NCI-H1048 (cell line): ENCODE results near the gene FAM50B.
A peak's percentile ranks its signal among the peaks of the same experiment; 100 is the strongest.

Experiments used
- DNase-seq: peaks from one replicate; lab custom pipeline; 2025; lab: John Stamatoyannopoulos, UW

The FAM50B gene

GRCh38 chr6:3819161-3820110 lies 29.7 kb upstream of the FAM50B start:
- no peak for DNase-seq

DNA sequence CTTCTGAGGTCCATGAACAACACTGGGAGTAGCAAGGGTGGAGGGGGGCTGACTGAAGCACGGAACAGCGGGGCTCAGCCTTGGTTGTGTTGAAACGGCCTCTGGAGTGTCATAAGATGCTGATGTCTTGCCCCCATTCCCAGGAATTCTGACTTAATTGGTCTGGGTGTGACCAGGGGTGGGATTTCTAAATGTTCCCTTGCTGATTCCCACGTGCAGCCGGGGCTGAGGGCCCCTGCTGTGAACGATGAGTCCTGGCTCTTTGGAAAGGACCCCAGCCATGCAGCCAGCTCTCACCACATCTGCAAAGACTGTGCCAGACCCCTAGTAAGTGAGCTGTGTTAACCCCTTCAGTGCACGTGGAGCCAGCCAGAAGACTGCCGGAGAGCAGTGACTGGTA lies 28.6 kb upstream of the FAM50B start:
- no peak for DNase-seq

DNA sequence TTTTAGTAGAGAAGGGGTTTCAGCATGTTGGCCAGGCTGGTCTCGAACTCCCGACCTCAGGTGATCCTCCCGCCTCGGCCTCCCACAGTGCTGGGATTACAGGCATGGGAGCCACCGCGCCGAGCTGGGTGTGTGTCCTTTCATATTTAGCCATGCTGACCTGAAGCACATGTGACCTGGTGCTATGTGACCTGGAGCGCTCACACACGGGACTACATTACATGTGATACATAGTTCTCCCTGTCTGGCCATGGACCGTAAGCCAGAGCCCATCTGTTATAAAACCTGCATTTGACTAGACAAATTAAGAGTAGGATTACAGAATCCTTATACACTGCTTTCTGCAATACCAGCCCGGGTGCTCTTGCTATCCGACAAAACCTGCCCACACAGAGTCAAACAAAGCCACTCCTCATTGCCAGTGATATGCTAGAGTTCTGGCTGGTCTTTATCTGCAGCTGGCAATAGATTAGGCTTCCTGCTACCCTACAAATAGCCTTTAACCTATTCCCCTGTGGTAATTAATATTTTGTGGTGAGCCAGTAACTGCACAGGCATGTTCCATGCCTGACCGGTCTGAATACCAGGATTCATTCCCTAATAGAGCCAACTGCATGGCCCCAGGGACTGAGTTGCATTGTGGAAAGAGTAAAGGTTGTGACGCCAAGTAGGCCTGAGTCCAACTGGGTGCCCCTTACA lies 26.3 kb upstream of the FAM50B start:
- no peak for DNase-seq

- DNase-seq, result no peak
Measured at GRCh38 chr6:3823671-3824070, 25.5 kb upstream of the FAM50B start.

GRCh38 chr6:3825331-3825831 lies 23.8 kb upstream of the FAM50B start:
- no peak for DNase-seq

- no peak for DNase-seq
Measured at GRCh38 chr6:3825851-3826581, 23.2 kb upstream of the FAM50B start.

GRCh38 chr6:3829285-3829684 lies 19.9 kb upstream of the FAM50B start:
- no peak for DNase-seq

- no peak for DNase-seq
Measured at GRCh38 chr6:3830806-3831205, 18.4 kb upstream of the FAM50B start.

- peak; percentile 23 for DNase-seq
Measured at GRCh38 chr6:3831761-3832530, 17.2 kb upstream of the FAM50B start.

DNA sequence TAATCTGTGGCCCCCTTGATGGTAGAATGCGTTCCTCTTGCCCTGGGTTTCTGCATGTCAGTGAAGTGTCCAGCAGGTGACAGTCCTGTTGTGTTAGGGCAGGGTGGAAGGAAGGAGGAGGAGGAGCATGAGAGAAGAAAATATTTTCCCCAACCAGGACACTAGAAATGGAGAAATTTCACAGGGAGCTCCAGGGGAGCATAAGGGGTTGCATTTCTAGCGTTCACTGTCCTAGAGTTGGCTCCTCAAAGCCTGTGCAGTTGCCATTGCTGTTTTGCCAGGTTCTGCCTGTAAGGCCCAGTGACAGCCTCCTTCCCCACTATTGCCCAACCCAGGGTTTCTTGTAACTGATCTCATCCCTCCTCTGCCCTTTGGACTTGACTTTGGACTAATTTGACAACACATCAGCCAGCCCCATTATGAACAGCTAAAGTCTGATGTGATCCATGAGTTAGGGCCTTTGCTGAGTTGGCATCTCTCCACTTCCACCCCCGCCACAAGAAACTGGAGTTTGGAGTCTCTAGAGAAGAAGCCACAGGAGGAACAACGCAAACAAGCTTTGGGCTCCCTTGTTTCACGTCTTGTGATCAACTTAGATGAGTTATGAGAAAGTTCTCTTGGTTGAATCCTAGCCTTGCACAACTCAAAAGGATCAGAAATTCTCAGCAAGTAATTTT lies 14.0 kb upstream of the FAM50B start:
- no peak for DNase-seq

- no peak for DNase-seq
Measured at GRCh38 chr6:3835785-3836184, 13.4 kb upstream of the FAM50B start.

- no peak for DNase-seq
Measured at GRCh38 chr6:3836566-3836965, 12.6 kb upstream of the FAM50B start.

GRCh38 chr6:3837781-3838180 lies 11.4 kb upstream of the FAM50B start:
- no peak for DNase-seq

GRCh38 chr6:3838992-3839867 lies 9.9 kb upstream of the FAM50B start:
- DNase-seq, result no peak

DNA sequence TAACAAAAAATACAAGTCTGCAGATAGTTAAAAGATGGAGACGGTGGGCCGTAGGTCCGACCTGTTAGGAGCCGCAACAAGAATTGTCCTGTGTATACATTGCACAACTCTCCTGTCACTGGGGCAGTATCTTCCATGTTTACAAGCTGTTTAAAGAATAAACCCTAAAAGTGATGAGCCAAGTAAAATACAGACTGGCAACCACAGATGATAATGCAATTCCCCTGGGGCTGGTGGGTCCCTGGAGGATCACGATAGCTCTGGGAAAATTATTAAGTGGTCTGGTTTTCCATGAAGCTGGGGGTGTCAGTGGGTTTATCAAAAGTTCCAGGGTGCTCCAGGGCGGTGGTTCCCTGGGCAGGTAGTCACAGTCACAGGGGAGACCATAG lies 8.1 kb upstream of the FAM50B start:
- DNase-seq, result no peak

DNA sequence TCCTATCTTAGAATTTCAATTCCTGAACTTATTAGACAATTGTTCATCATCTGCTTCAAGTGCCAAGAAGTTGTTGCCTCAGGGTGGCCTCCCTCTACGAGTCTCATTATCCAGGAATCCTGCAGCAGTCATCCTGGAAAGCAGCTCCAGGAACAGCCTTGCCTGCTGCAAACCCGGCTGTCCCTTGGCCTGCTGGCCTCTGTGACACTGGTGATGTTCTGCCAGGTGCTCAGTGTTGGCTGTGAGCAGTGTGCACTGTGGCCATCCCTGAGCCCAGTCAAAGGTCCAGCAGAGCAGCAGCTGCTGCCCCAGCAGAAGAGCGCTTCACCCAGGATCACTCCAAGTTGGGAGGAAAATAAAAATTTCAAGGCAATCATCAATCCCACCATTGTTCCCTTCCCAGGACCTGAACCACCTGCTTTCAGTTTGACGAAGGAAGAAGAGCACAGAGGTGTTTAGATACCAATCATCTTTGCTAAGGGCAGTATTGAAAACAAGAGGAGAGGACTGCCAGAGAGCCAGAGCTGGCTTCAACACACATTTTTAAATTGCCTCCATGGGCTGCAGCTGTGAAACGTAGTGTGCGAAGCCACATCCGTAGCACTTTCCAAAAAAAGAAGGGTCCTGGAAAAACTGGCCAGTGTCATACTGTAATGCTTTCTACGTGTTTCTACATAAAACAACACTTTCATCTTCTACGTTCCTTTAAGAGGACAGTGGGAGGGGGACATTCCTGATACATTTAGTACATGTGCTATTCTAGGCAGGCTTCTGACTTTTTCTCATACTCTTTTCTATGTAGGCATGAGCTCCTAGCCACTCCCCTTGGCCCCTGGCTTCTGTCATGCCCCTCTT lies 7.2 kb upstream of the FAM50B start:
- no peak for DNase-seq

- DNase-seq, result no peak
Measured at GRCh38 chr6:3843379-3844096, 5.6 kb upstream of the FAM50B start.

GRCh38 chr6:3844097-3844463 lies 5.1 kb upstream of the FAM50B start:
- DNase-seq, result no peak

- no peak for DNase-seq
Measured at GRCh38 chr6:3847521-3847920, 1.7 kb upstream of the FAM50B start.
